22Rv1 (cell line): Measurements from ENCODE around the gene ORC4.

Experiments
- CTCF ChIP-seq: fragments of 450-650 bp; IDR thresholded peaks from 2 replicates; pipeline ENCODE4 v1.5.1; 2017; ENCODE audit warnings: mild to moderate bottlenecking
- ZFX ChIP-seq: fragments of 450-650 bp; IDR thresholded peaks from 2 replicates; pipeline ENCODE4 v1.6.1; 2017; ENCODE audit warnings: antibody characterized with exemption, borderline replicate concordance

DNA sequence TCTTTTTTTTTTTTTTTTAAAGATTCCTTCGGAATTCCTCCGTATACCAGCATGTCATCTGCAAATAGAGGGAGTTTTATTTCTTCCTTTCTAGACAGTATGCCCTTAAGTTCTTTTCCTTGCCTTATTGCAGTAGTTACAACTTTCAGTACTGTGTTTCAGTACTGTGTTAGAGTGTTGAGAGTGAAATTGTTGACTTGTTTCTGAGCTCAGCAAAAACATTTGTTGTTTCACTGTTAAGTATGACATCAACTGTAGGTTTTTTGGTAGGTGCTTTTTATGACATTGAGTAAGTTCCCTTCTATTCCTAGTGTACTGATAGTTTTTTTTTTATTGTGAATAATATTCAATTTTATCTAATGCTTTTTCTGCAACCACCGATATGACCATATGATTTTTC lies 131.9 kb downstream of the ORC4 start:
- TF ChIP-seq CTCF (no peak), ZFX (no peak)
